ENCODE data around the gene CLOCK. TPM values are rescaled to one million over a fixed set of nuclear protein-coding genes. Genes with fewer than 3 reads are reported as not detected.

The CLOCK gene
- total RNA-seq, 1 donor from 2014 or later, result 36.2 TPM

DNA sequence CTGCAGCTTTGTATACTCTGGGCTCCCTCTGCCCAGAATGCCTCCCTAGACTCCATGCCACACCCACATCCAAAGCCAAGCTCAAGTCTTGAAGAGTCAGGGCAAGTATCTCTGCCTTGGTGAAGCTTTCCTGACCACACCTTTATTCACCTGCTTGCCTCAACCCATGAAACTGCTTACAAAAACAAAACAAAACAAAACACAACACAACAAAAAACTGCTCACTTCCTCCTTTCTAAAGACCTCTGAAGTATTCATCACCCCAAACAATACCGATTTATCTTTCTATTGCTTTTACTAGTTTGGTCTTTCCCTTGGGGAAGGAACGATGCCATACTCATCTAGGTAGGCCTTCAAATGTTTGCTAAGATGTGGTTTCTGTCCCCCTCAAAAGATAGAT lies 105.9 kb downstream of the CLOCK start:
- intact Hi-C loops (cut with DNase I), result loop anchor here (10.0 kb wide), 1 partner anchor 424 kb away; no protein-coding TSS in a partner anchor
- DNase-seq (ENCODE audit: missing footprints) (no peak), ATAC-seq (no peak)

DNA sequence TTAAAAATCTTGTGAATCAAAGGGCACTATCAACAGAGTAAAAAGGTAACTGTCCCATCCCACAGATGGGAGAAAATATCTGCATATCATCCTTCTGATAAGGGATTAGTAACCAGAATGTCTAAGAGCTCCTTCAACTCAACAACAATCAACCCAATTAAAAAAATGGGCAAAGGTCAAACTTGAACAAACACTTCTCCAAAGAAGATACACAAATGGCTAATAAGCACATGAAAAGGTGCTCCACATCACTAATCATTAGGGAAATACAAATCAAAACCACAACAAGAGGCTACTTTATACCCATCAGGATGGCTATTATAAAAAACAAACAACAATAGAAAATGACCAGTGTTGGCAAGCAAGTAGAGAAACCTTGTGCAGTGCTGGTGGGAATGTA lies 107.7 kb downstream of the CLOCK start:
- intact Hi-C loops (cut with DNase I), result no loop called here
- no peak for ATAC-seq

DNA sequence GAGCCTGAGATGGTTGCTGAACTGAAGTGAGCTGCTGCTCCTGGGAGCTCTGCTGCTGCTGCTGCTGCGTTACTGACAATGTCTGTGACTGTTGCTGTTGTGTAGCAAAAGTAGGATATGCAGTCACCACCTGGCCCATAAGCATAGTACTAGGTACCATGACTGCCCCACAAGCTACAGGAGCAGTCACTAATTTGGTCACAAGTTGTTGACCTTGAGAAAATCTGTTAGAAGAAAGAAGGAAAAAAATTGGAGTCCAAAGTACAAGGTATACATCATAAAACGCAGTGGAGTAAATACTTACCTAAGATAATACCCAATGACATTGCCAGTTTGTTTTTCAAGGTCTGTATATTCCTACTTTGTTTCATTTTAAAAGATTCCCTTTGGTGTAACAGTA lies 108.4 kb downstream of the CLOCK start:
- DNase-seq (ENCODE audit: missing footprints) (no peak), ATAC-seq (no peak)
- intact Hi-C loops (cut with DNase I), result no loop called here

More for the DNA sequence above, 107.7 kb downstream of the CLOCK start:
- DNase-seq (ENCODE audit: missing footprints), result no peak

DNA sequence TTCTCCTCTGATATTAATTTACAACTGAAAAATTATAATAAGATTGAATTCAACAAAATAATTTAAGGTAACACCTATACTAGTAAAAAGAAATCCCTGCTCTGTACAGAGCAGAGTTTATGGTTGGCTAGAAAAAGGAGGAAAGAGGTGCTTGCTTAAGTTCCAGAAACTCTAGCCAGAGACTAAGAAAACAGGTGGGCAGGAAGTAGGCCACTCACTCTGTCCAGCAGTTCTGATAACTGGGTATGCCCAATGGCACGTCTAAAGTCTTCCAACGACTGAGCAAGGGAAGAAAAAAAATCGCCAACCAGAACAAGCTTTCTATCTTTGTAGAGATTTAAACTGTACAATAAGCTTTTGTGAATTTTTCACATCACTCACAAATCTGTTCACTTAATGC lies 108.9 kb downstream of the CLOCK start:
- ATAC-seq (no peak), DNase-seq (ENCODE audit: missing footprints) (no peak)
- intact Hi-C loops (cut with DNase I), result no loop called here

DNA sequence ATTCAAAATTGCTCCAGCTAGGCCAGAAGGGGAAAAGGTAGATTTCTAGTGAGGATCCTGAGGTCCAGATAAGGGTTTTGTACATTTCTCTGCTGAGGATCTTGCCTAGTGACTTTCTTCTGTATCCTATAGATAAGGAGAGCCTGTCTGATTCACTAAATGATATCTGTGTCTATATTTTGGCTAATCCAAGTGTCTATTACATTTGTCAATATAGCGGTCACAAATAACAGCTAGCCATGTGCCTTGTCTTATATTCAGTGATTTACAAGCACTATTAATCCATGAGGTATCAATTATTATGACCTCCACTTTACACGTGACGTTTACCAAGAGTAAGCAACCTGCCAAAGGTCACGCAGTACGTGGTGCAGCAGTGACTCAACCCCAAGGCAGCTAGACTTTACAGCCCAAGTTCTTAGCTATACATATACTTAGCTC lies 109.3 kb downstream of the CLOCK start:
- no peak for DNase-seq (ENCODE audit: missing footprints)
- no peak for ATAC-seq
- intact Hi-C loops (cut with DNase I), result no loop called here

DNA sequence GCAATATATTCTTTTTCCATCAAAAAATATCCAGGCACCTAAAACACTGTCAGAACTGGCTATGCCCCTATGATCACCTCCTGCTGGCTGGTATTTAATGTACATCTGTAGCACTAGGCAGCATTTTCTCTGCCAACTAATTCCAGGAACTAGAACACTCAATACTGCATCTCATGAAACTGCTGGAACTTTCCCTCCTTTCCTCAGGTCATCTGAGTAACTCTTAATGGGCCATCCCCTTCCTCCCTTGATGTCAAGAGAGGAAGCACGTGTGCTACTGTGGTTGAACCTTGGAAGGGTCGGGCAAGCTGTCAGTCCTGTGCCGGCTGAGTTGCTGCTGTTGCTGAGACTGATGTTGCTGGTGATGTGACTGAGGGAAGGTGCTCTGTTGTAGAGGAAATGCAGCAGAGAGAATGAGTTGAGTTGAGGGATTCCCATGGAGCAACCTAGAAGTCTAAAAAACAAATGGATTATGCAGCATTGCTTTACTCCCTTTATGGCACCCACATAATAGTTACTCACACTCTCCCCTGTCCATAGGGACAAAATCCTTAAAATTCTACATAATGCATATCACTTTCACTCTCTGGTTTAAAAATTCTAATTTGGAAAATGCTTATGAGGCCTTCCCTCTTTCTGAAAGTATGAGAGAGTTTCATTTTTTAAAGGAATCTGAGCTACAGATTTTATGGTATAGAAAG lies 111.4 kb downstream of the CLOCK start:
- DNase-seq (ENCODE audit: missing footprints), result no peak
- peak; percentile 34 for ATAC-seq
- intact Hi-C loops (cut with DNase I), result no loop called here

DNA sequence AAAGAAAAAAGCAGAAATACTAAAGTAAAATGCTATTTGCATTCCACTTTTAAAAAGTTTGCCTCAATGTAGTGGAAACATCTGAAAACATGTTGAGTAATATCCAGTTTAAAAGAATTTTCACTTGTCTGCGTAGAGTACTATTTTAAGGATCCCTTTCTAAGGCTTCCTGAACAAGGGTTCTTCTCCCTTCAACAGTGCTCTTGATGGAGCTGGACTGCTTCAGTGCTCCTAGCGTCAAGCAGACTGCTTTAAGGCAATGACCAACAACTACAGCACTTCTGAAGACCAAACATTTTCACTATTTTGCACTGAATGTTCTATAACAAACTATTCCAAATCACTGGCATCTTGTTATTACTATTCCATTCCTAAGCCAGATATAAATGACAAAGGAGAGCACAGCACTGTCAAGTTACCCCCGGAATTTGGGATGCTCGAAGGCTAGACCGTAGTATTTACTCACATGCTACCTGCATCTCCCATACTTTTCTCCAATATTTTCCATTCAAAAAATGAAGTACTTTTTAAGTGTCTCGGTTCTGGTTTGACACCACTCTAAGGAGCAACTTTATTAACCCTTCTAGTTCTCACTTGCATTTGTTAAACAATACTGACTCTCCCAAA lies 114.9 kb downstream of the CLOCK start:
- ATAC-seq (no peak), DNase-seq (ENCODE audit: missing footprints) (no peak)
- intact Hi-C loops (cut with DNase I), result no loop called here

DNA sequence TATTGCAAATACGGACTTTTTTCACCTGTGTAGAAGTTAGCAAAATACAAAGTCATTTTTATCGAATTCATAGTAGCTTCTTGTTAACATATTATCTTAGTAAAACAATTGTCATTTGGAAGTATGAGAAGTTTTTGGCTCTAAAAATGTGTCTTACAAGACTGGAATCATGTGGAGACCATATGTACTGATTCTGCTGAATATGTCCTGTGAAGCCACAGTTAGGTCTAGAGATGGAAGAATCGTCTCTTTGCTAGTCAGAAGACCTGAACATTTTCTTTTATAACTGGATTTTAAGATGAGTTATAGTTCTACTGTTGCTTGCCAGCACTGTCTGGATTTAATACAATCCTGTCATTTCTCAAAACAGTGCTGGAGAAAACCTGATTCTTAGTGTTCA lies 121.9 kb downstream of the CLOCK start:
- ATAC-seq, result no peak
- intact Hi-C loops (cut with DNase I), result no loop called here

DNA sequence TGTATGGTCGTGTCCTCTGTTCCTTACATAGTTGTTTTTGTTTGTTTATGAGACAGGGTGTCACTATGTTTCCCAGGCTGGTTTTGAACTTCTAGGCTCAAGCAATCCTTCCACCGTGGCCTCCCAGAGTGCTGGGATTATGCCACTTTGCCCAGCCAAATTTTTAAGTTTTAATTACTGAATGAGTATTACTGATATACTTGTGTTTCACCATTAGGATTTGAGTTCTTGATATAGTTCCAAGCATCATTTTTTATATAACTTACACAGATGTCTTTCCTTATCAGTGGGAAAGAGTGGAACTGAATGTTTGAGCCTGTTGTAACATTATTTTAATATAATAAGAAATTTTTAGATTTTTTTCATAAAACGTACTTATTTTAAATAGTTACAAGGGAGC lies 130.5 kb downstream of the CLOCK start:
- no peak for DNase-seq (ENCODE audit: missing footprints)
- intact Hi-C loops (cut with DNase I), result no loop called here
- ATAC-seq, result no peak

More for the DNA sequence above, 121.9 kb downstream of the CLOCK start:
- DNase-seq (ENCODE audit: missing footprints), result no peak

DNA sequence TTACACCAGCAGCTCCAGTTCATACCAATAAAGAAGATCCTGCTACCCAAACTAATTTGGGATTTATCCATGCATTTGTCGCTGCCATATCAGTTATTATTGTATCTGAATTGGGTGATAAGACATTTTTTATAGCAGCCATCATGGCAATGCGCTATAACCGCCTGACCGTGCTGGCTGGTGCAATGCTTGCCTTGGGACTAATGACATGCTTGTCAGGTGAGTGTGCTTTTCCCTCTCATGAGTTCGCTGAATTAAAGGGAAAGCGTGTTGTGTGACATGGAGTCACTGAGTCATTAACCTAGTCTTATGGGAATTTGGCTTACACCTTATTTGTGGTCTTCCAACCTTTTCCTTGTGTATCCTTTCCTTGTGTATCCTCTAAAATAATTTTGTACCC lies 135.1 kb downstream of the CLOCK start:
- intact Hi-C loops (cut with DNase I), result loop anchor here (5.0 kb wide), 1 partner anchor 136 kb away; the partner anchor contains the start of gene CLOCK
- ATAC-seq (no peak), DNase-seq (ENCODE audit: missing footprints) (no peak)

DNA sequence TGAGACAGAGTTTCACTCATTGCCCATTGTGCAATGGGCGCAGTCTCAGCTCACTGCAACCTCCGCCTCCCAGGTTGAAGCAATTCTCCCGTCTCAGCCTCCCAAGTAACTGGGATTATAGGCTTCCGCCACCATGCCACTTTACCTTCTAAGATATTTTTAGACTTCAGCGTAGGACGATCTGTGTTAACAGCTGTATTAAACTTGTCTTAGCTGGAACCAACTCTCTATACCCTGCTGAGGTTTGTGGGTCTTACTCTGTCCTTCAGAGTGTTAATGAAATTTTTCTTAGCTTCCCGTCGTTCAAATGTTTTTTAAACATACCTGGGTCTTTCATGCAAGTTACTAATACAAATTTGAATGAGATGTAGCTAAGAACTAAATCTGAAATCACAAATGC lies 136.3 kb downstream of the CLOCK start:
- intact Hi-C loops (cut with DNase I), result loop anchor here (5.0 kb wide), 1 partner anchor 137 kb away; the partner anchor contains the start of gene CLOCK

DNA sequence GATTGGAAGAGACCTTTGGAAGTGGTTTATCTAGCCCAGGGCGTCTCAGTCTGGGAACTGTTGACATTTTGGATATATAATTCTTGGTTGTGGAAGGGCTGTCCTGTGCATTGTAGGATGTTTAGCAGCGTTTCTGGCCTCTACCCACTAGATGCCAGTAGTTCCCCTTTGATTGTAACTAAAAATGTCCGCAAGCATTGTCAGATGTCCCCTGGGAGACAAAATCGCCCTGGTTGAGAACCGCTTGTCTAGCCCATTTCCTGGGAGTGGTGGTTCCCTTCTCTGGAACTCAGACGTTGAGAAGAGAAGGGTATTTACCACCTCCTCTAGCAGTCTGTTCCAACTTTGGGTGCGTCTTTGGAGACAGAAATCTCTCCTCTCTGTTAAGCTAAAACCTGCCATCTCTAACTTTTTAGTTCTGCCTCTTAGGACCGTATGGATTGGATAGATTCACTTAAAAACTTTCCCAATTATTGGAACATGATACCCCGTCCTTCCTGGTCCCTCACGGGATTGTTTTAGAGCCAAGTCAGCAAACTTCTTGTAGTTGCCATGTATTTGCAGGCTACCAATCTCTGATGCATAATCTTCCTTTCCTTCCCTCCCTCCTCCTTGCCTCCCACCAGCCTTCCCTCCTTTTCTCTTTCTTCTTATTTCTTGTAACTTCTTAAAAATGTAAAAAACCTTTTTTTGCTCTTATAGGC lies 137.1 kb downstream of the CLOCK start:
- intact Hi-C loops (cut with DNase I), result loop anchor here (5.0 kb wide), 1 partner anchor 138 kb away; the partner anchor contains the start of gene CLOCK
- DNase-seq (ENCODE audit: missing footprints) (no peak), ATAC-seq (peak; percentile 42)

More for the DNA sequence above, 136.3 kb downstream of the CLOCK start:
- ATAC-seq (no peak), DNase-seq (ENCODE audit: missing footprints) (no peak)

DNA sequence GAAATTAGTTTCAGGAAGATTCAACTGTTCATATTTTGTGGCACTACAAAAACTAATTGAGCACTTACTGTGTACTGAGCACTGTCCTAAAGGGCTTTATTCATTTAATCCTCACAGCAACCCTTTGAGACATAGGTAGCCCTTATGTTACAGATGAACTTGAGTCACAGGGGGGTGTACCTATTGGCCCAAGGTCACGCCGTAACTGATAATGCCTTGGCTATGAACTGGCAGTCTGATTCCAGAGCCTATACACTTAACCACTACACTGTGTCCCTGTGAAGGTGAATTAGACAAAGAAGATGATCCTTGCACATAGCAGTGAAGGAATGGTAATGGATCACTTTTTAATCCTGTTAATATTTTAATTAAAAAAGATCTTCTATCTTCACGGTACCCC lies 138.9 kb downstream of the CLOCK start:
- ATAC-seq (peak; percentile 32), DNase-seq (ENCODE audit: missing footprints) (no peak)
- intact Hi-C loops (cut with DNase I), result no loop called here

DNA sequence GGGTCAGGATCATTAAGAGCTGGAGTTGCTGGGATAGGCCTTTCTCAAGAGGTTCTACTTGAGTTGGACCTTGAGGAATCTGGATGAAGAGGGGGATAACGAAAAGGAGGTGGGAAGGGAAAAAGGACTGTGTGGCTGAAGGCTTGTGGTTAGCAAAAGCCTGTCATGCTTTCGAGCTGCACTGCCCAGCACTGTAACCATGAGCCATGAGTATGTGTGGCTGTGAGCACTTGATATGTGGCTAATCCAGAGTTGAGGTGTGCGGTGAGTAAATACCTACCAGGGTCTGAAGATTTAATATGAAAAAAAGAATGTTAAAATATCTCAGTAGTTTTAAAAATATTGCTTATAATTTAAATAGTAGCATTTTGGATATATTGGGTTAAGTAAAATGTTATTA lies 139.6 kb downstream of the CLOCK start:
- DNase-seq (ENCODE audit: missing footprints), result no peak
- no peak for ATAC-seq
- intact Hi-C loops (cut with DNase I), result no loop called here

DNA sequence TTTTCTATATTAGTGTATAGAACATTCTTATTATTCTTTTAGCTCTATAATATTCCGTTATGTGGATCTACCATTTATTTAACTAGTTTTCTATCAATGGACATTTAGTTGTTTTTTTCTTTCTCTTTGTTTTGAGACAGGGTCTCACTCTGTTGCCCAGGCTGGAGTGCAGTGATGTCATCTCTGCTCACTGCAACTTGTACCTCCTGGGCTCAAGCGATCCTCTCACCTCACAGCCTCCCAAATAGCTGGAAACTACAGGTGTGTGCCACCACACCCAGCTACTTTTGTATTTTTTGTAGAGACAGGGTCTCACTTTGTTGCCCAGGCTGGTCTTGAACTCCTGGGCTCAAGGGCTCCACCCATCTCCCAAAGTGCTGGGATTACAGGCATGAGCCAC lies 140.2 kb downstream of the CLOCK start:
- ATAC-seq, result no peak
- DNase-seq (ENCODE audit: missing footprints), result no peak
- intact Hi-C loops (cut with DNase I), result no loop called here

DNA sequence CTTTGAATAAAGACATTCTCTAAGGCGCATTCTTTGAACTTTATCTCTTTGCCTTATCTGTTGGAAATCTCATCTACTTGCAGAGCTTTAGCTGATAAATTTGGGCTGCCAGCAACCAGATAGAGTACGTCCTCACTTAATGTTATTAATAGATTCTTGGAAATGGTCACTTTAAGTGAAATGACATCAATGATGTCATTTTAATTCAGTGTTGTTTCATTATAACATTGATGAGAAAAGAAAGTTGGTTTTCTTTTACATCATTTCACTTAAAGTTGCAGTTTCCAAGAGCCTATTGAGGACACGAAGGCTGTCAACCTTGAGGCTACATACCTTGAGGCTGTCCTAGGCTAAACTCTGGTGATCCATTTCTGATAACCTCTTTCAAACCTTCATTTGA lies 141.6 kb downstream of the CLOCK start:
- DNase-seq (ENCODE audit: missing footprints) (no peak), ATAC-seq (no peak)
- intact Hi-C loops (cut with DNase I), result no loop called here

DNA sequence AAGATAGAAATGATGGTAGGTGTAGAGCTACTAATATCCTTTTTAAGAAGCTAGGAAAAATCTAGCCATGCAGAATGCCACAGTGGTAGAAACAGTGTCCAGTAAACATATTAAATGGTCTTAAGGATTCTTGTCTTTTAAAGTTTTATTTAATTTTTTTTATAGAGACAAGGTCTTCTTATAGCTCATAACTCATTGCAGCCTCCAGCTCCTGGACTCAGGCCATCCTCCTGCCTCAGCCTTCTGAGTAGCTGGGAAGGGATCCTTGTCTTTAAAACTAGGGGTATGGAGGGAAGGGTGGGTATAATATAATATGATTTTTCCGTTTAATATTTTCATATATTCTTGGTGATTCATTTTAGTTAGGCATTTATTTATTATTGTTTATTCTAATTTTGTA lies 147.1 kb downstream of the CLOCK start:
- intact Hi-C loops (cut with DNase I), result loop anchor here (5.0 kb wide), 2 partner anchors 148 to 453 kb away; partner anchors contain the start of genes CLOCK and EXOC1
- ATAC-seq (no peak), DNase-seq (ENCODE audit: missing footprints) (no peak)

DNA sequence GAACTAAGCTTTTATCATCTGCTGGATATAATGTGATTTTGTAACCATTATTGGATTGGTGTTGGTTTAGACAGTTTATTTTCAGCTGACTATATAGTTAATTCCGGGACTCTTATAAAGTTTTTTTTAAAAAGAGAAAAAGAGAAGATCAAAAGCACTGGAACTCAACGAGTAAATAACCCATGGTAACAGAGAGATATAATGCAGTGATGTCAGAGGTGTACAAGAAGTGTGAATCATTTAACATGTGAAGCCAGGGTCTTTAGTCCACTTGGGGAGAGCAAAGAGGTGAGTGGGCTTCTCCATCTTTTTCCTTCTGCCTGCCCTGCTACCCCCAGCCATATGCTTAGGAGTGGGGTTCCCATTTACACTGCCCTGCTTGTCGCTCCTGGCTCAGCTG lies 147.7 kb downstream of the CLOCK start:
- DNase-seq (ENCODE audit: missing footprints), result no peak
- intact Hi-C loops (cut with DNase I), result loop anchor here (5.0 kb wide), 2 partner anchors 148 to 453 kb away; partner anchors contain the start of genes CLOCK and EXOC1
- ATAC-seq, result no peak

DNA sequence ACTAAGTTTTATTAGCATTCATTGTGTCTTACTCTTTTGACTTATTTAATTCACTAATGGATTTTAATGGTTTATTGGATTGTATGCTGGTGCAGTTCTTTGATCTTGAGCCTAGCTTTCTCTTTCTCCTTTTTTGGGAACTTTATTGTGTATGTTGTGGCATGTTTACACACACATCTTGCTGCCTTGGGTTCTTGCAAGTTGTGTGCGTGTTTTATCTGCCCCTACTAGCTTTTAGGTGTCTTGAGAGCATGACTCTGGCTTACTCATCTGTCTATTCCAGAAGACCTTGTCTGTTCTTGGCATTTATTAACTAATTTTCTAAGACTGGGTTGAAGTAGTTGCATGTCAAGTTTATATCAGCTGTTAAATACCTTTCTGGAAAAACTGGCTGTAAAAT lies 148.2 kb downstream of the CLOCK start:
- intact Hi-C loops (cut with DNase I), result loop anchor here (5.0 kb wide), 2 partner anchors 149 to 454 kb away; partner anchors contain the start of genes CLOCK and EXOC1
- no peak for DNase-seq (ENCODE audit: missing footprints)
- no peak for ATAC-seq
